HG03432 (cell line): ENCODE results near the gene MYO1G.
"Not testable (repeated sequence)": the region's sequence is repeated elsewhere in the genome, so short reads cannot be mapped to it uniquely, and the experiment has no call there.

Source experiments
- ATAC-seq: cut with Tn5 transposase; IDR thresholded peaks from one replicate; pipeline ENCODE4 v1.9.1; 2021; ENCODE audit warnings: mild to moderate bottlenecking, moderate library complexity; ENCODE audit not compliant: unreplicated experiment

MYO1G gene

GRCh38 chr7:44978511-44979366 is at the start of gene MYO1G:
TSS of gene MYO1G (minus strand) at chr7:44979015. CDS start at chr7:44978961, 54 bp downstream.
- peak; percentile 69 for ATAC-seq

GRCh38 chr7:45028138-45028919 is 49.5 kb upstream of the MYO1G start:
- ATAC-seq = no peak

DNA sequence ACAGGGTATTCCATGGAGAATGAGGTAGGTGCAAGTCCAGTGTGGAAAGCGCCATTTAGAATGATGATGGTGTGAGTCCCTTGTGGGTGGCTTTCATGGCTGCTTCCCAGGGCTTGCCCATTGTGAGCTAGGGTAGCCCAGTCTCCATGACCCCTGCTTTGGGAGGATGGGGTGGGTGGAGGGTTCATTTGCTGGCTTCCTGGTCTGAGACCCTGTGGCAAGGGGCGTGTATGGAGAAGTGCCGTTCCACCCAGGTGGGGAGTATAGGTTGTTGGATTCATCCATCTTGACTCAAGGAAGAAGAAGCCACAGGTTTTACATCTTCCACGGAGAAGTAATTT is 48.9 kb upstream of the MYO1G start:
- no peak for ATAC-seq

DNA sequence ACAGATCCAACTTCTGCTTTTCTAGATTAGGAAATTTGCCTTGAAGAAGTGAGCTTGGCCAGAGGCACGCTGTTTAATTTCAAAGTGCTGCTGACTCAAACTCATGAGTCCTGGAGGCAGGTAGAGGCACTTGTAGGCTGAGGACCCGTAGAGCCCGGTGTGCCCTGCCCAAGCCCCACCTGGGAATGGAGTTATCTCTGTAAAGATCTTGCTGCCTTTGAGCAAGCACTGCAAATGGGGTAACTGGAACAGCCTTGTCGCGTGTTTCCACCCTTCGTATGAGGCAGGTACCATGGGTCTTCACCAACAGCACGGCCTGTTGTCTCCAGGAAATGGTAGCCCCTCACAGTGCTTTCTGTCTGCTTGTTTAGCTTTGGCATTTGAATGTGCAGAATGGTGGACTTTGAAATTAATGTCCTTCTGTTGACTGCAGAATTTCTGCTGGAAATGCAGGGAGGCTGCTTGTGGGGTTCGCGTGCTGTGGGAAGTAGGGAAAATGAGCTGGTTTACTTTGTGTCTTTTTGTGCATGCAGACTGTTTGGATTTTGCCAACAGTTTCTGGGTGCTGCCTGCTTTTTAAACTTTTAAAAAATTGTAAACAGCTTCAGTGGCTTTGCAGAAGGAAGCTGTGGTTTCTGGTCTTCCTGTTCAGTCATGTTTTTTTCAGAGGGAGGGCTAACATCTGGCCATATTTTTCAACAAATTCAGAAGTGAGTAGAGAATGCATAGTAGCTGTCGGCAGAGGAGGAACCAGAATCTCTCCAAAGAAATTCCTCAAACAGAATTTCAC is 48.4 kb upstream of the MYO1G start:
- ATAC-seq = peak; percentile 57

DNA sequence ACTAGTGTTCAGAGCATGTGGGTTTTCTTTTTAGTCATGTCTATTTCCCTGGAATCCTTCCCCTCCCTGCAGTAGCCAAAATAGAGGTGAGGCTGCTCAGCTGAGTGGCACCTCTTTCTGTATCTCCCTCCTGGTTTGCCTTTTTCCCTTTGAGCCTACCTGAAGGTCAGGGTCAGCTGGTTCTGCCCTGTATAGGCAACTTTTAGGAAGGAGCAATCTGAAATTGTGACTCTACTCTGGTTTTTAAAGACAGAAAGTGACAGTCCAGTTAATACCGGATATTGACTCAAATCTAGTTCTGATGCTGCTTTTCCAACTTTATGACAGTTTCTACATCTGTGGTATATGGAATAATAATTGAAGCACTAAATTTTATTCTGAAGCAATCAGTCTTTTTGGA is 47.2 kb upstream of the MYO1G start:
- no peak for ATAC-seq

DNA sequence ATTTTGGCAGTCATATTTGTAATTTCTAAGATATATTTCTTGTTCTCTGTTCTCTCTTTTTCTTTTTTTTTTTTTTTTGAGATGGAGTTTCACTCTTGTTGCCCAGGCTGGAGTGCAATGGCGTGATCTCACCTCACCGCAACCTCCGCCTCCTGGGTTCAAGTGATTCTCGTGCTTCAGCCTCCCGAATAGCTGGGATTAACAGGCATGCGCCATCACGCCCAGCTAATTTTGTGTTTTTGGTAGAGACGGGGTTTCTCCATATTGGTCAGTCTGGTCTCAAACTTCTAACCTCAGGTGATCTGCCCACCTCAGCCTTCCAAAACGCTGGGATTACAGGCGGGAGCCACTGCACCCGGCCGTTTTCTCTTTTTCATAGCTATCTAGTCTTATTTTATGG is 46.7 kb upstream of the MYO1G start:
- ATAC-seq = not testable (repeated sequence)

DNA sequence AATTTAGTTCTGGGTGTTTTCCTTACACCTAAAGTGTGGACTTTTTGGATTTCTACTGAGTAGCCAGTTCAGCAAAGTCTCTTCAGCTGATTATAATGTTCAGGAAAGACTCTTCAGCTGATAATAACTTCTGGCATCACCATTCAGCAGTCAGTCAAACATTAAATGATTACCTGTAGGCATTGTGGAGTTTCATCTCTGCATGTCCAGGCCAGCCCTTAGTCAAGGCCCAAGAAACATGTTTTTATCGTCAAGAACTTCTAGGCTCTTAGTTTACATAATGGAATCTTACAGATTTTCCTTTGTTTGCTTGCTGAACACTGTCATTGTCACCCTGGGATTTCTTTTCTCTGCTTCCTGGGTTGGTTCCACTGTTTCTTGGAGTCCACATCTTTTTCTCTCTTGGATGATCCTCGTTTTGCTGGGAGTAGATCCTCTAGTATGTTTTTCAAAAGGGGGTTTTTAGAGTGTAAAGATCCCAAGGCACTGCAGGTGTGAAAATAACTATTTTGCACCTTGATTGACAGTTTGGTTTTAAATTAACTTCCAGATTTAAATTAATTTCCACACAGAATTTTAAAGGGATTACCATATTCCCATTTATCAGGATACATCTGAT is 45.4 kb upstream of the MYO1G start:
- ATAC-seq = no peak

GRCh38 chr7:45021604-45022296 is 42.9 kb upstream of the MYO1G start:
- ATAC-seq = peak; percentile 81

DNA sequence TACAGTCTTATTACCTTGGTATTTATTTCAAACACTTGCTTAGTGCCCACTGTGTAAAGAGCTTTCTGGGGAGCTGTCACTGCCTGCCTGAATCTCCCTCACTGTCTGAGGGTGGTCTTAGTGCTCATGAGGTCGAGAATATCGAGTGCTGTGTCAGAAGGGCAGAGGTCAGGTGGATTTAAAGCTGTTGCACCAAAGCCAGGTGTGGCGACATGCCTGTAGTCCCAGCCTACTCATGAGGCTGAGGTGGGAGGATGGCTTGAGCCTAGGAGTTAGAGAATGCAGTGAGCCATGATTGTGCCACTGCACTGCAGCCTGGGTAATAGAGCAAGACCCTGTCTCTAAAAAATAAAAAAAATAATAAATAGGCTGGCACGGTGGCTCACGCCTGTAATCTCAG is 42.1 kb upstream of the MYO1G start:
- no peak for ATAC-seq

GRCh38 chr7:45017253-45017652 is 38.4 kb upstream of the MYO1G start:
- no peak for ATAC-seq

DNA sequence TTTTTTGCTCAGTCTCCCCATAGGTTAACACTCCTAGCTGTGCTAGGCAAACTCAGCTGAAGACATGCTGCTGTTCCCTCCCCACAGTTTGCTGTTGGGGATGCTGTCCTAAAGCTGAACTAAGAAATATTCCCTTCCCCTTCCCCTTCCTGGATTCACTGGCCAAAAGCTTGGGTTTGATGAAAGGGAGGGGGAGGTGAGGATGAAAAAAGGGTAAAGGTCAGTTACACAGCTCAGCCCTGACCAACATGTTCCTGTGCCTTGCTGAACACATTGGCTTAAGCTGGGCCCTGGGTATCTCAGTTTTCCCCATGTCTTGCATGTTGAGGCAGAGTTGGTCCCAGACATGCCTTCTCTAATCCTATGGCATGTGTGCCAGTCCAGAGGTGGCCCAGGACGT is 36.5 kb upstream of the MYO1G start:
- ATAC-seq = no peak

DNA sequence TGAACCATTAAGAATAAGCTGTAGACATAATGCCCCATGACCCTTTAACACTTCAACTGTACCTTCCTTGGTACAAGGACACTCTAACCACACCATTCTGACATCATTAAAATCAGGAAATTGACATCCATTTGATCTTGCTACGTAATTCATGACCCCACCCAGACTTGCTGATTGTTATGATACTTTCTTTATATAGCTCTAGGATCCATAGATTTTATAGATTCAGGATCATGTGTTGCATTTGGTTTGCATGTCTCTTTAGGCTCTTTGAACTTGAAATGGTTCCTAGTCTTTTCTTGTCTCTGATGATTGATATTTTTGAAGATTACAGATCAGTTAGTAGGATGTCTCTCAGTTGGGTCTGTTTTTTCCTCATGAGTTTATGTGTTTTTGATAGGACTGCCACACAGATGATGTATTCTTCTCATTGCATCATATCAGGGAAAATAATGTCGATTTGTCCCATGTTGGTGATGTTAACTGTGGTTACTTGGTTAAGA is 34.7 kb upstream of the MYO1G start:
- ATAC-seq = no peak

GRCh38 chr7:45007571-45008328 is 28.9 kb upstream of the MYO1G start:
- ATAC-seq = peak; percentile 64

GRCh38 chr7:45007106-45007505 is 28.3 kb upstream of the MYO1G start:
- ATAC-seq = no peak

DNA sequence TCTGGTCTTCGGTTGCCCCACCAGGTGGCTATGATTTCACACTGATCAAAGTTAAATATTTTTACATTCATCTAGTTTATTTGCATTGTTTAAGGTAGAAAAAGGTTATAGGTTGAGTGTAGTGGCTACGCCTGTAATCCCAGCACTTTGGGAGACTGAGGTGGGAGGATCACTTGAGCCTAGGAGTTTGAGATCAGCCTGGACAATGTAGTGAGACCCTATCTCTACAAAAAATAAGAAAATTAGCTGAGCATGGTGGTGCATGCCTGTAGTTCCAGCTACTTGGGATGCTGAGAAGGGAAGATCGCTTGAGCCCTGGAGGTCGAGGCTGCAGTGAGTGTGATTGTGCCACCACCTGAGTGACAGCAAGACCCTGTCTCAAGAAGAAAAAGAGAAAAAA is 25.0 kb upstream of the MYO1G start:
- ATAC-seq = no peak

DNA sequence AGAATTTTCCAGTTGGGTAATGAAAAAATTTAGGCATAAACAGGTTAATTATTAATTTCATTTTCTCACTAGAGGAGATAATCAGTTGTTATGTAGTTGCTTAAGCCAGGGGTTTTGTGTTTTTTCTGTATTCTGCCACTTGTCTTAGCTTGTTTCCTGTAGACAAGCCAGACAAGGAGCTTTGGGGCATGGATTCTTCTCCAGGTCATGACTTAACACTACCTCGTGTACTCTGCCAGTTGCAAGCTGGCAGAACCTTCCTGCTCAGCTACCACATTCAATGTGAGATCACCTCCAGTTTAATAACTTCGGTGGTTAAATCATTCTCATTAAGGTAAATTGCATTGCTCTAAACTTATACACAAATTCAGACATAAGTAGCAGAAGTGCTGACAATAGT is 23.0 kb upstream of the MYO1G start:
- ATAC-seq = no peak

DNA sequence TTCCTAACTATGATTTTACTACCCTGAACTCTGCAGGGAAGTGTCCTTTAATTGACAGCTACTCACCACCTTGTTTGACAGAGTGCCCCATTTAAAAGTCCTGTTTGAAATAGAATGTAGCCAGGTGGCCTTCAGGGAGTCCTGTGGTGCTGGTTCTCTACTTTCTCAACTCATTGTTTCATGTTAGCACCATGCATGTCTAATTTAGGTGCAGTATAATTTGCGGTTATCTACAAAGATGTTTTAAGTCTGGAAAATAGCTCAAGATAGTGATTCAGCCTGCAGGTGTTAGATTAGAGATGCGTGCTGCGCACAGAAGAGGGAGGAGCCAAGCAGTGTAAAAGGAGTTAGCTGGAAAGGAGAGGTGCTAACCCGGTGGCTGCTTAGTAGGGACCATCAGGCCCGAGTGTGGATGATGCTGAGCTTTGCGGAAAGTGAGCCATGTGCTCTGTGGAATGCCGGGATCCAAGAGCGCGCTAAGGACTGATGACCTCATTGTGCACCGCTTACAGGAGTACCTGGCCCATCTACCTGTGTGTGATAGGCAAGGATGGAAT is 22.4 kb upstream of the MYO1G start:
- ATAC-seq = no peak

- ATAC-seq = peak; percentile 6
These were observed 21.5 kb upstream of the MYO1G start, which contains the start of gene CCM2 for GRCh38 chr7:45000093-45001032. TSS of gene CCM2 (plus strand) at chr7:45000201. CDS start at chr7:45000334, 133 bp downstream.
